Measurements from ENCODE around the gene OTULIN. TPM values are rescaled to one million over a fixed set of nuclear protein-coding genes. Genes with fewer than 3 reads are reported as not detected.

Gene OTULIN
- total RNA-seq, 1 donor from 2014 or later: 59.4 TPM

DNA sequence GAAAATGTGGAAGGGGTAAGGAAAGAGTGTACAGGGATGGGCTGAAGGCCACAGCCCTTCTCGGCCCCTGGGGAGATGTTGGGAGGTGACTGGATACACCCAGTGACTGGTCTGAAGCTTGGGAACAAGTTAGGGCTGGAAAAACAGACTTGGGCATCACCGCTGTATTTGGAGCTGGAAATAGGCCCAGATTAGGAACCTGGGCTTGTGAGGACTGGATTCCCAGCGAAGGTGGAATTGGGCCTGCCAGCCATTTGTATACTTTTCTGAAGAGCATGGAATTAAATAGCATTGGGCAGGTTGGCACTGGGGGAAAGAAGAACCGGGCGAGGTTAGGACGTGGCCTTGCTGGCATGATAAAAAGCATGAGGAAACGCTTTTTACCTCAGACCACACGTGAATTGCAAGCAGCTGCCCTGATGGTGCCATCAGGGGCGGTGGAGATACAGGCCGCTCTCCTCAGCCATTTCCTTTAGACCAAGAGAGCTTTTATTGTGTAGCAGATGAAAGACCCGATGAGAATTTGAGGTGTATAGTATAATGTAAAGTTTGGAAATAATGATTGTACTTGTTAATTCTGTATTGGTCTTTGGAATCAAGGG, 37.8 kb downstream of the OTULIN start:
- DNase-seq (ENCODE audit: low spot score): no peak
- intact Hi-C loops (cut with micrococcal nuclease): no loop called here
- Mint-ChIP-seq H3K9me3 (no peaks in the 10 kb centered on the region), H3K27ac (peak overlapping the region; percentile 59), H3K27me3 (ENCODE audit: low read depth) (no peaks in the 10 kb centered on the region), H3K4me1 (ENCODE audit: low read depth) (peaks cover 81% of the 10 kb centered on the region), H3K36me3 (ENCODE audit: low read depth) (peaks cover 88% of the 10 kb centered on the region), H3K4me3 (ENCODE audit: low read depth) (no peak overlapping the region)

DNA sequence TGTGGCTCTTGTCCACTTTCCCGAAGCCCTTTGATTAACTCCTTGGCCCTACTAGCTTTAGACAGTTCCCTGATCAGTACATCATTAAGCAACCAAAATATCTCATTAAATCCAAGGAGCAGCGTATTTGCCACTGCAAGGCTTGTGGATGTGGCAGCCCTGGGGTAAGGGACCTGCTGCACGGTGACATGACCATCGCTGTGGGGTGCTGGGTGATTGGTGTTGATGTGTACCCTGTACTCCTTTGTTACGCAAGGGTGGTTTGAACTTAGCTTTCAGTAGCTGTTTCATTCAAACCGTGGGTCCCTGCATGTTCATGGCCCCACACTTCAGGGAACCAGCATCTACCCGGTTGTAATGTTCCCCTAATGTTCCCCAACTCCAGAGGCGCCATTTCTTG, 41.0 kb downstream of the OTULIN start:
- Mint-ChIP-seq H3K27me3 (ENCODE audit: low read depth) (no peaks in the 10 kb centered on the region), H3K4me3 (ENCODE audit: low read depth) (no peak overlapping the region), H3K9me3 (no peaks in the 10 kb centered on the region), H3K36me3 (ENCODE audit: low read depth) (peaks cover 89% of the 10 kb centered on the region), H3K27ac (peak overlapping the region; percentile 99), H3K4me1 (ENCODE audit: low read depth) (peaks cover 84% of the 10 kb centered on the region)
- intact Hi-C loops (cut with micrococcal nuclease): loop anchor here (5.0 kb wide), 2 partner anchors 167 to 297 kb away; partner anchors contain the start of gene ANKH
- DNase-seq (ENCODE audit: low spot score): no peak

DNA sequence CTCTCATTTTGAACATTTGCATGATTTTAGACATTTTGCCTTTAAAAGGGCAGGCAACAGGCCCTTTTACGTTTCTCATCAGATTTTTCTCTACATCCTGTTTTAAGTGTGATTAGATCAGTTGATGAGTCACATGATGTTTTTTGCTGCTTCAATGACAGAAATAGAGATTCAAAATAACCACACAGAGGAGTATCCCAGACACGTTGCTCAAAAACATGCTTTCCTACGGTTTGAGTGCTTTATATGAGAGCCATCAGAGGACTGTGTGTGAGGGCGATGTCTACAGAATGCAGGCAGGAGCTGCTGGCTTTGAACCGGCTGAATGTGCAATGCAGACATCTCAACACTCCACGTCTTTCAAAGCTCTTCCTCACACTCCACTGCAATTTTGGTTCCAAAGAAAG, 42.1 kb downstream of the OTULIN start:
- Mint-ChIP-seq H3K27me3 (ENCODE audit: low read depth) (no peaks in the 10 kb centered on the region), H3K4me1 (ENCODE audit: low read depth) (peaks cover 76% of the 10 kb centered on the region), H3K4me3 (ENCODE audit: low read depth) (peak overlapping the region; percentile 79), H3K9me3 (no peaks in the 10 kb centered on the region), H3K27ac (peak overlapping the region; percentile 99), H3K36me3 (ENCODE audit: low read depth) (peaks cover 91% of the 10 kb centered on the region)
- DNase-seq (ENCODE audit: low spot score): peak; percentile 46
- intact Hi-C loops (cut with micrococcal nuclease): loop anchor here (1.0 to 5.0 kb wide), 7 partner anchors 20 to 296 kb away; partner anchors contain the start of genes ANKH and OTULIN

DNA sequence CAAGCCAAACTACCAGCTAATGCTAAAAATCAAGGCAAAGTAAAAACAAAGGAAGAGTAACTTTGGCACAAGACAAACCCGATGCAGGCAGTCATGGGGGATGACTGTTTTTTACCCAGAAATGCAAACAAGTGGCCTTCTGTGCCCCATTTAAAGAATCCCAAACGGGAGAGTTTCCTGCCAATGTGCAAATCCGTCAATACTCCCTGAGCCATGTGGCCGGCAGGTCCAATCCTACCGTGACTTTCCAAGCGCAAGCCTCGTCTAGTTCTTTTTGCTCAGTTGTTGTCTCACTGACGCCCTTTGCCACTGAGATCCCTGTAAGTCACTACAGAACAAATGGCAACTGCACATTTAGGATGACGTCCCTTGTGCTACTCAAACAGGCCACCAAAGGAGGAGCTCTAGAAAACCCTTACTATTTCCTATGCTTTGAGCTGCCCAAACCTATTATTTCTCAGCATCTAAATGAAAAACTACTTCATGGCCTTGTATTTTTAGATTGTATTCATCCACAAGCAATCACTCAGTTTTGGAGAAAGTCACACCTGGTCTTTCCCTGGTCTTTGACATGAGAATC, 43.4 kb downstream of the OTULIN start:
- Mint-ChIP-seq H3K4me3 (ENCODE audit: low read depth) (peak overlapping the region; percentile 14), H3K27me3 (ENCODE audit: low read depth) (no peaks in the 10 kb centered on the region), H3K36me3 (ENCODE audit: low read depth) (peaks cover 92% of the 10 kb centered on the region), H3K9me3 (no peaks in the 10 kb centered on the region), H3K27ac (peak overlapping the region; percentile 99), H3K4me1 (ENCODE audit: low read depth) (peaks cover 65% of the 10 kb centered on the region)
- no peak for DNase-seq (ENCODE audit: low spot score)
- intact Hi-C loops (cut with micrococcal nuclease): loop anchor here (2.0 to 5.0 kb wide), 4 partner anchors 33 to 294 kb away; partner anchors contain the start of gene ANKH

DNA sequence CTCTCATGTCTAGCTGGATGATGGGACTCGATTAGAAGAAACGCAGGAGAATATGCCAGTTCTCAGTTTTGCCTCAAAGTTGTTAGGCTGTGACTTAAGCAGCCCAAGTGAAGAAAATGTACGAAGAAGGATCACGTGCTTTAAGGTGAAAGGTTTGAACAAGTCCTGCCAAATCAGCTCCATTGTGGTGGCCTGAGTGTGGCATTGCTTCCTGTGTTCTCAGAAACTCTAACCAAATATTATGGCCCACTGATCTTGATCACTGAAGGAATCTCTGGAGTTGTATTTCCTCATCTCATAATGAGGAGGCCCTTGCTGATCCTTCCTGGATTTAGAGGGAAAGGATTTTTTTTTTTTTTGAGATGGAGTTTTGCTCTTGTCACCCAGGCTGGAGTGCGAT, 44.0 kb downstream of the OTULIN start:
- no peaks in the 10 kb centered on the region for H3K27me3 Mint-ChIP-seq (ENCODE audit: low read depth)
- H3K27ac Mint-ChIP-seq: peak overlapping the region; percentile 99
- no peaks in the 10 kb centered on the region for H3K9me3 Mint-ChIP-seq
- peaks cover 59% of the 10 kb centered on the region for H3K4me1 Mint-ChIP-seq (ENCODE audit: low read depth)
- intact Hi-C loops (cut with micrococcal nuclease): loop anchor here (5.0 kb wide), 2 partner anchors 164 to 294 kb away; partner anchors contain the start of gene ANKH
- DNase-seq (ENCODE audit: low spot score): no peak
- H3K4me3 Mint-ChIP-seq (ENCODE audit: low read depth): no peak overlapping the region
- peaks cover 91% of the 10 kb centered on the region for H3K36me3 Mint-ChIP-seq (ENCODE audit: low read depth)

DNA sequence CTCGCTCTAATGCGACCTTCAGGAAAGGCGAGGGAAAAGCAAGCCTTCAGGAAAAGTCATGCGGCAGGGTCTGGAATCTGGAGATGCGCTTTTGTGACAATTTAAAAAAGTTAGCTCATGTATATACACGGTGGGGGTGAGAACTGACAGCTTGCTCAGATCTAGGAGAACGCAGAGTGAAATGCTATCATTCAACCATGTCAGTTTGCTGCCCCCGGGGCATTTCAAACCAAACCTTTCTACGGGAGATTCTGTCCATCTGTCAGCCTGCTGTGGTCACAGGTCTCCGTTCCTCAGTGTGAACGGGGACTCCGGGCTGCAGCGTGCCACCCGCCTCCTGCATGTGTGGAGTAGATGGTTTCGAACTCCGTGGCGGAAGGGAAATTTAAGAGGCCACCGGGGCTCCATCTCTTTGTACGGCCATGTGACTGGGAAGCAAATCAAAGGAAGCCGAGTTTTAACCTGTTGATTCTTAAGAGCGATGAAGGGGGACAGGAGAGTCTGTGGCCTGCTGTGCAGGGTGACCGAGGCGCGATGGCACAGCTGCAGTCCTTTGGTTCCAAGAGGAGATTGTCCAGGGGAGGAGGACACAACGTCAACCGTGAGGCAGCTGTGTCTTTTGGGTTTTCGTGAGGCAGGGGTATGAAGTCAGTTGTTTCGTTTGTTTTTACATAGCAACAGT, 45.9 kb downstream of the OTULIN start:
- no peaks in the 10 kb centered on the region for H3K9me3 Mint-ChIP-seq
- peaks cover 89% of the 10 kb centered on the region for H3K36me3 Mint-ChIP-seq (ENCODE audit: low read depth)
- H3K4me1 Mint-ChIP-seq (ENCODE audit: low read depth): peaks cover 43% of the 10 kb centered on the region
- intact Hi-C loops (cut with micrococcal nuclease): no loop called here
- H3K27ac Mint-ChIP-seq: no peak overlapping the region
- H3K4me3 Mint-ChIP-seq (ENCODE audit: low read depth): no peak overlapping the region
- DNase-seq (ENCODE audit: low spot score): no peak
- no peaks in the 10 kb centered on the region for H3K27me3 Mint-ChIP-seq (ENCODE audit: low read depth)

DNA sequence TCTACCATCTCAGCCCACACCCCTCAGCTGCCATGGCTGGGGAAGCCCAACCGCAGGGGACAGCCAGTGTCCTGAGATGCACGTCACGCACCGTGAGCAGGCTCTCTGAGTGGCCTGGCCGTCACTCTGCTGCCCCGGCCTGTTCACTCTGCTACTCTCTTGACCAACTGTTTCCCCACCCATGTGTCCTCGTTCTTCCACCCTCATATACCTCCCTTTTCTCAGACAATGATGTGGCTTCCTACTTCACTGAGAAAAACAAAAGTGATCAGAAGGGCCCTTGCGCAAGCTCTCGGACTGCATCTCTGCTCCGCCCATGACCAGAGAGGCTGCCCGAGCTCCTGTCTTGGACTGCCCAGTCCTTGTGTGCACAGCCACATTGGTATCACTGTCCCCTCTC, 47.6 kb downstream of the OTULIN start:
- Mint-ChIP-seq H3K9me3 (no peaks in the 10 kb centered on the region), H3K36me3 (ENCODE audit: low read depth) (peaks cover 88% of the 10 kb centered on the region), H3K27me3 (ENCODE audit: low read depth) (no peaks in the 10 kb centered on the region), H3K4me3 (ENCODE audit: low read depth) (no peak overlapping the region), H3K4me1 (ENCODE audit: low read depth) (peaks cover 26% of the 10 kb centered on the region), H3K27ac (peak overlapping the region; percentile 19)
- DNase-seq (ENCODE audit: low spot score): no peak
- intact Hi-C loops (cut with micrococcal nuclease): no loop called here

DNA sequence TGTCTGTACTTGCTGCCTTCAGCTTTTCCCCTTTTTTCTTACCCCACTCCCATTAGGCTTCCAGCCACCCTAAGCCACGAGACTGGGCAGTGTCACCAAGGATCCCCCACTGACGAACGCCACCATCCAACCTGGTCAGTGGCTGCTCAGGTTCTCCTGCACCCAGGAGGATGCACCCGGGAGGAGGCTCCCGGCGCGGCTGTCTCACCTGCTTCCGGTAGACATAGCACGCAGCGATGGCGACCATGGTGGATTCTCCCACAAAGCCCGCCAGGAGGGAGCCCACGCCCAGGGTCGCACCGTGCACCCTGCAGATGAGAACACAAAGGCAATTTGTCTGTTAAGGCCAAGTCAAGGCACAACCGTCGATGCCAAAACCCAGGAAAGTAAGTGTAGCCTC, 48.1 kb downstream of the OTULIN start:
- intact Hi-C loops (cut with micrococcal nuclease): no loop called here
- no peaks in the 10 kb centered on the region for H3K27me3 Mint-ChIP-seq (ENCODE audit: low read depth)
- H3K4me1 Mint-ChIP-seq (ENCODE audit: low read depth): peaks cover 25% of the 10 kb centered on the region

DNA sequence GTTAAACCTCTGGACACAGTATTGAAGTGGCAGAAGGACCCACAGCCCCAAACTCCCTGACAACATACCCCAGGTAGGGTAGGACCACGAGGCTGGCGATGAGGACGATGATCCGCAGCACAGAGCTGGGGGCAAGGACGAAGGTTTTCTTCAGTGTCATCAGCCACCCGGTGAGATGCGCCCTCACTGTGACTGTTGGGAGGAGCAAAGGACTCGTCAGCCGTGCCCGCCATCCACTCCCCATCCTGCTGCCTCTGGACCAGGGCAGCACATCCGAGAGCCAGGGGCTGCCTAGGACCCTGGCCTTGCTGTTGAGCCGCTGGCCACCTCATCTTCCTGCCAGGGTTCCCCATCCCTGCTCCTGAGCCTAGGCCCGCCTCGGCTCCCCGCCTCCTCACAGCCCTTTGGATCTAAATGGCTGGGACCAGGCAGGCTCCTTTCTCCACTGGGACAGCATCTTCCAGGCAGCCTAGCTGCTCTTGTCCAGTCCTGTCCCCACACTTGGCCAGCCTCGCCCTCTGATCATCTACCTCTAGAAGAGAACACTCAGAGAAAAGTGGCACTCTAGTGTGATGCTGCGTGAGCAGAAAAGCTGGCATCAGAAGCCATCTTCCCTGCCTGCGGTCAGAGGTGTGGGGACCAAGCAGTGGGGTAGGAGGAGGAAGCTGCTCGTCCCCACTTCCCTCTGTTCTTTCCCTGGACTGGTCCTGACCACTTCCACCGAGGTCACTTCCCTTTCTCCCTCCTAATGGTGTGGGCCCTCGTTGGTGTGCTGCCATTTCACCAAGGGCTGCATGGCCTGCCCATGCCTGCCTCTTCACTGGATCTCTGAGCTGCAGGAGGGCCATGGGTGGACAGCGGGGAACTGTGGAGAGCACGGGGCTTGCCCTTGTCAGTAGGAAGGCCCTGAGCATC, 49.2 kb downstream of the OTULIN start:
- intact Hi-C loops (cut with micrococcal nuclease): no loop called here
- Mint-ChIP-seq H3K36me3 (ENCODE audit: low read depth) (peaks cover 86% of the 10 kb centered on the region), H3K4me3 (ENCODE audit: low read depth) (no peak overlapping the region), H3K9me3 (no peaks in the 10 kb centered on the region), H3K4me1 (ENCODE audit: low read depth) (peaks cover 16% of the 10 kb centered on the region), H3K27me3 (ENCODE audit: low read depth) (no peaks in the 10 kb centered on the region), H3K27ac (peak overlapping the region; percentile 28)
- no peak for DNase-seq (ENCODE audit: low spot score)

More for the DNA sequence above, 48.1 kb downstream of the OTULIN start:
- Mint-ChIP-seq H3K36me3 (ENCODE audit: low read depth) (peaks cover 87% of the 10 kb centered on the region), H3K4me3 (ENCODE audit: low read depth) (no peak overlapping the region), H3K9me3 (no peaks in the 10 kb centered on the region), H3K27ac (no peak overlapping the region)
- DNase-seq (ENCODE audit: low spot score): no peak

DNA sequence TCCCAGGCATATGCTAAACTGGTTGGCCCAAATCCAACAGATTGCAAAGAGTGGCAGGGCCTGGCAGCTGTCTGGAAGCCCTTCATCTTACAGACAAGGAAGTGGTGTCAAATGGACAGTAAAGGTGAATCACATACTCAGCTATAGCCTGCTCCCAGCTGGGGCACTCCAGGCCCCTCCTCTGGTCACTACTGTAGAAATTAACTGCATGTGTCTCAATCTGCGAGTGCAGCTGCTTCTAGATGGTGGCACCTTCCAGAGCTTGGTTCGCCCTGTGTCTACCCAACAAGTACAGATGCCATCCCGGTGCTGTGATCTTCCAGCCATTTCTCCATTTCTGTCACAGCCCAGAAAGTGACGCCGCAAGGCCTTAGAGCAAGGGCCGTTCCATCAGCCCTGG, 50.2 kb downstream of the OTULIN start:
- Mint-ChIP-seq H3K9me3 (no peaks in the 10 kb centered on the region), H3K36me3 (ENCODE audit: low read depth) (peaks cover 85% of the 10 kb centered on the region), H3K4me3 (ENCODE audit: low read depth) (no peak overlapping the region), H3K27ac (no peak overlapping the region), H3K4me1 (ENCODE audit: low read depth) (peaks cover 11% of the 10 kb centered on the region), H3K27me3 (ENCODE audit: low read depth) (no peaks in the 10 kb centered on the region)
- no peak for DNase-seq (ENCODE audit: low spot score)
- intact Hi-C loops (cut with micrococcal nuclease): no loop called here

DNA sequence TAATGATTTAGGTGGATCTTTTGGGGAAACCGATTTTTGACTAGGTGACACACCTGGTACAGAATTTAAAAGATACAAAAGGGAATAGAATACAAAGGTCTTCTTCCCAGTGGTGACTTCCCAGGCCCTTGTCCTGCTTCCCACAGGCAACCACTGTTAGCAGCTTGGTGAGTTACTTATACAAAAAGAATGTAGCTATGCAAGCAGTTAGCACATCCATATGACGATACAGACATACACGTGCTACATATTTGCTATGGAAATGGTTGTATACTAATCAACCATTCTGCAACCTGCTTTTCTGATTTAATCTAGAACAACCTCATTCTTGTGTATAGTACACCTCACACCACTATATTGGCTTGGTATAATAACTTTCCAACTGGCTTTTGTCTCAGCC, 51.0 kb downstream of the OTULIN start:
- peaks cover 12% of the 10 kb centered on the region for H3K4me1 Mint-ChIP-seq (ENCODE audit: low read depth)
- H3K4me3 Mint-ChIP-seq (ENCODE audit: low read depth): no peak overlapping the region
- H3K27ac Mint-ChIP-seq: no peak overlapping the region
- DNase-seq (ENCODE audit: low spot score): no peak
- H3K36me3 Mint-ChIP-seq (ENCODE audit: low read depth): peaks cover 78% of the 10 kb centered on the region
- intact Hi-C loops (cut with micrococcal nuclease): no loop called here
- H3K27me3 Mint-ChIP-seq (ENCODE audit: low read depth): no peaks in the 10 kb centered on the region
- no peaks in the 10 kb centered on the region for H3K9me3 Mint-ChIP-seq
